Hematopoietic multipotent progenitor cell treated with erythropoietin and hydrocortisone succinate and interleukin-3 and kit ligand, for 4 days (in vitro differentiated cells): ENCODE measurements around the gene MFNG.
"Not testable (repeated sequence)": the region's sequence is repeated elsewhere in the genome, so short reads cannot be mapped to it uniquely, and the experiment has no call there.

Experiments
- DNase-seq: peaks from one replicate; pipeline ENCODE4 v3.0.0-alpha.2; 2015

MFNG gene, protein sequence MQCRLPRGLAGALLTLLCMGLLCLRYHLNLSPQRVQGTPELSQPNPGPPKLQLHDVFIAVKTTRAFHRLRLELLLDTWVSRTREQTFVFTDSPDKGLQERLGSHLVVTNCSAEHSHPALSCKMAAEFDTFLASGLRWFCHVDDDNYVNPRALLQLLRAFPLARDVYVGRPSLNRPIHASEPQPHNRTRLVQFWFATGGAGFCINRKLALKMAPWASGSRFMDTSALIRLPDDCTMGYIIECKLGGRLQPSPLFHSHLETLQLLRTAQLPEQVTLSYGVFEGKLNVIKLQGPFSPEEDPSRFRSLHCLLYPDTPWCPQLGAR

DNA sequence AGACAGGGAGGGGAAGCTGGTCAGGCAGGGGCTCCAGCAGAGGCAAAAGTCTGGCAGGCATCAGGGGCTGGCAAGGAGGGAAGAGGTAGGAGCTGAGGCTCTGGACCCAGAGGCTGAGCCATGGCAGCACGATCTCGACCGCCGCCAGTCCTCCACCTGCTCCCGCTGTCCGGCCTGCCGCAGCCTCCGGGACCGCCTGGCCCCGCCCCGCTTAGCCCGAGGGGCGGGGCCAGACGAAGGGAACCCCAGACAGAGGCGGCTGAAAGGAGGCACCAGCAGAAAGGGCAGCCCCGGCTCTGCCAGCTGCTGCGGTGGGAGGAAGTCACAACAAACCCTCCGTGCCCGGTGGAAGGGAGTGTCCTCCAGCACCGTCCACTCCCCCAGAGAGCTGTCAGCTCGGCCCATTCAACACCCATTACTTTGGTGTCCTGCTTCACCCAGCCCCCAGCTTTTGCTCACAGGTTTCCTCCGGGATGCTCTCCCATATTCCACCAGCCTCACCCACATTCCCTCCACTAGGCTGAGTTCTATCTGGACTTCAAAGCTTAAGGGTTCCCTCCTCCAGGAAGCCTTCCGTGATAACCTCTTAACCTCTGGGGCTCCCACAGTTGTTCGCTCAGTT is at the start of gene MFNG:
Gene MFNG, minus strand, starts transcription at position 161 of the 622 bp plus-strand sequence. CDS start 207 bp downstream, outside the sequence.
- peak; percentile 96 for DNase-seq

DNA sequence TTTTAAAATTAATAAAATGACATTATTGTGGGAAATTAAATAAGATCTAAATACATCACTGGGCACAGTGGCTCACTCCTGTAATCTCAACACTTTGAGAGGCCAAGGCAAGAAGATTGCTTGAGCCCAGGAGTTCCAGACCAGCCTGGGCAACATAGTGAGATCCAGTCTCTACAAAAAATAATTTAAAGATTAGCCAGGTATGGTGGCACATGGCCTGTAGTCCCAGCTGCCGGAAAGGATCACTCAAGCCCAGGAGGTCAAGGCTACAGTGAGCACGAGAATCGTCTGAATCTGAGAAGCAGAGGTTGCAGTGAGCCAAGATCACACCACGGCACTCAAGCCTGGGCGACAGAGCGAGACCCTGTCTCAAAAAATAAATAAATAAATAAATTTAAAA is 49.0 kb upstream of the MFNG start:
- DNase-seq = no peak

DNA sequence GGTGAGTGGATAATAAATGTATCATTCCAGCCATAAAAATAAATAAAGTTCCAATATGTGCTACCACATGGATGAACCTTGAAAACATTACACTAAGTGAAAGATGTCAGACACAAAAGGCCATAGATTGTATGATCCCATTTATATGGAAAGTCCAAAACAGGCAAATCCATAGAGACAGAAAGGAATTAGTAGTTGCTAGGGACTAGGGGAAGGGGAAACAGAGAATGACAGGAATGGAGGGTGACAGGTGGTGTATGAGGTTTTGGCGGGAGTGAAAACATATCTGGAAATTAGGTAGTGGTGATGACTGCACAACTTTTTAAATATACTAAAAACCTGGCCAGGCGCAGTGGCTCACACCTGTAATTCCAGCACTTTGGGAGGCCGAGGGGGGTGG is 48.3 kb upstream of the MFNG start:
- no peak for DNase-seq

DNA sequence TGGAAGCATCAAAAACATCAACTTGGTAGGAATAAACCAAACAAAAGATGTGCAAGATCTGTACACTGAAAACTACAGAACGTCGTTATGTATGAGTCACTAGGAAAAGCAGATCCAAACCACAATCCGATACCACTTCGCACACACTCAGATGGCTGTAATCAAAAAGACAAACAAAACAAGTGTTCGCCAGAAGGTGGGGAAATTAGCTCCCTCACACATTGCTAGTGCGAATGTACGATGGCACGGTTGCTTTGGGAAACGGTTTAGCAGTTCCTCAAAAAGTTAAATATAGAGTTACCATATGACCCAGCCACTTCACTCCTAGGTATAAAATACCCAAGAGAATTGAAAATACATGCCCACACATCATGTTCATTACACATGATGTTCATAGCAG is 47.8 kb upstream of the MFNG start:
- DNase-seq = peak; percentile 90

DNA sequence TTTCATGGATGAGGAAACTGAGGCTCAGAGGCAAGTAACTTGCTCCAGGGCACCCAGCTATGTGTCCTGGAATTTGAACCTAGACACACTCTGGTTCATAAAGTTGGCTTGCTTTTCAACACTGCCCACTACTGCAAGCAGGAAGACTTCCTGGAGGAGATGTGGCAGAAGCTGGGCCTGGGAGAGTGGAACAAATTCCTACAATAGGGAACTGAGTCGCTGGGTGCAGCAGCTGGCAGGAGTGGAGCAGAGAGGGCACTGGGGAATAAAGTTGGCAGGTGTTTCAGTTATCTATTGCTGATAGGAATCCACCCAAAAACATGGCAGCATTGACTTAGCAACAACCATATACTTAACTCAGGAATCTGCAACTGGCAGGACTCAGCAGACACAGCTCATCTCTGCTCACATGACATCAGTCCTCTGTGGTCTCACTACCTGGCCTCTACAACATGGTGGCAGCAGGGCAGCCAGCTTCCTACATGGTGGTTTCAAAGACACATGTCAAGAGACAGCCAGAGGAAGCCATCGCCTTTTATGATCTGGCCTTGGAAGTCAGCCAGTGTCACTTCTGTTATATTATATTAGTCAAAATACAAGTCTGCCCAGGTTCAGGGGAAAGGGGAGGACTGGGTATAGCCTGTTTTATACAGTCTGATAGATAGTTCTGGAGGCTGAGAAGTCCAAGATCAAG is 43.6 kb upstream of the MFNG start:
- peak; percentile 74 for DNase-seq

DNA sequence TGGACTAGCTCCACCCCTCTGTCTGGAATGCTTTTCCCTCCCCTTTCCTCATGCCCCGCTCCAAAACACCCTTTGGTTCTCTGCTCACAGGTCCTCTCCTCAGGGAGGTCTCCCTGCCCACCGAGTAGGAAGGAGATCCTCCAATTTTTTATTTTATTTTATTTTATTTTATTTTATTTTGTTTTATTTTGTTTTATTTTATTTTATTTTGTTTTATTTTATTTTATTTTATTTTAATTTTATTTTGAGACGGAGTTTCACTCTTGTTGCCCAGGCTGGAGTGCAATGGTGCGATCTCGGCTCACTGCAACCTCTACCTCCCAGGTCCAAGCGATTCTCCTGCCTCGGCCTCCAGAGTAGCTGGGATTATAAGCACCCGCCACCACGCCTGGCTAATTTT is 41.8 kb upstream of the MFNG start:
- DNase-seq = not testable (repeated sequence)

DNA sequence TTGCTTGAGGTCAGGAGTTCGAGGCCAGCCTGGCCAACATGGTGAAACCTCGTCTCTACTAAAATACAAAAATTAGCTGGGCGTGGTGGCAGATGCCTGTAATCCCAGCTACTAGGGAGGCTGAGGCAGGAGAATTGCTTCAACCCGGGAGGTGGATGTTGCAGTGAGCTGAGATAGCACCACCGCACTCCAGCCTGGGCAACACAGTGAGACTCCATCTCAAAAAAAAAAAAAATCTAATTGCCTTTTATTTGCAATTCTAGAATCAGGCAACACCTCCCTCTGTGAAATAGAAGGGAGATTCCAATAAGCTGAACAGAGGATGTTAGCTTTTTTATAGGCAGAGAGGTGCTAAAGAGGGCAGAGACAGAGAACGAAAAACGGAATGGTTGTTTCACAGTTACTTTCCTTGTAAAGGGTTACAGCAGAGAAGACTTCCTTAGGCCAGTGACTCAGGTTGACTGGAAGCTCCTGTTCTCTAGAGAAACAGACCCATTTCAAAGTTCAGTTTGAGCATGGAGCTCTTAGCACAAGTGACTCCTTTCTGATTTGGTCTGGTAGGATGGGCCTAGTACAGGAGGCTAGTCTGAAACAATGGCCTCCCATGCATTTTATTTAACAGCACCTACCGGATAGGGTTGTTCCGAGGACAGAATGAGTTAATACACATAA is 41.0 kb upstream of the MFNG start:
- not testable (repeated sequence) for DNase-seq

DNA sequence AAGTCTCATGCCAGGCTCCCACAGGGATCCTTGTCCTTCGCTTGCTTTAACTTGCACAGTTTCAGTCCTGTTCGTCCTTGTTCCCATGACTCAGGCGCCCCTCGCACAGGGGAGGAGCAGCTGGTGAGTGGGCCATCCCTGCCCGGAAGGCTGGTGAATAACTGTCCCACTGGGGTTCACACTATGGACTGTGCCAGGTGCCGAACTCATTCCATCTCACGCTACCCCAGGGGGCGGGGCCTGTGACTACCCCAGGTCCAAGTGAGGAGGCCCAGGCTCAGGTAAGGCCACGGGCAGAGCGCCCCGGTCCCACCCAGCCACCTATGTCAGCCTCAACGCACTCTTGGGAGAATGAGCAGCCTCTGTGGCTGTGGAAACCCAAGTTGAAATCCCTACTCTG is 40.2 kb upstream of the MFNG start:
- no peak for DNase-seq

DNA sequence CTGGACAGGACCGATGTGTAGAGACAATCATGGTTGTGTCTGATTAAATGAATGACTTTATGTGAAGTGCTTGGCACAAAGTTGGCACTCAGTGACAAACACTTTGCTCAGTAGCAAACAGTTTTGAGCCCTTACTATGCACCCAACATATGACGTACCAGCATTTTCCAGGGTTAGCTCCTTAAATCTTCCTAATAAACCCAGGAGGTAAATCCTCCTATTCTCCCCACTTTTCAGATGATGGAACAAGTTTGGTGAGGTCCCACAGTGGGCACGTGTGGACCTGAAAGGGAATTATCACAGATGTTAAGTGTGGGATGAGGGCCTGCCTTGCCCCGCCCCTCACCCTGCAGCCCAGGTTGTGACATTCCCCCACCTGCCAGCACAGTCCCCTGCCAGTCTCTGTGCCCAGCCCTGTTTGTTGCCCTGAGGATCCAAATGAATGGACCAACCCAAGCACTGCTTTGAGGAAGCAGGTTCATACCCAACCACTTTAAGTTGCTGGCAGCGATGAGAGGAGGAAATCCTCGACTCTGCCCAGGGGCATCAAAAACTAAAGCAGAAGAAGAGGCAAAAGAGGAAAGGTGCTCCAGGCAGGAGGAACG is 39.7 kb upstream of the MFNG start:
- DNase-seq = no peak

DNA sequence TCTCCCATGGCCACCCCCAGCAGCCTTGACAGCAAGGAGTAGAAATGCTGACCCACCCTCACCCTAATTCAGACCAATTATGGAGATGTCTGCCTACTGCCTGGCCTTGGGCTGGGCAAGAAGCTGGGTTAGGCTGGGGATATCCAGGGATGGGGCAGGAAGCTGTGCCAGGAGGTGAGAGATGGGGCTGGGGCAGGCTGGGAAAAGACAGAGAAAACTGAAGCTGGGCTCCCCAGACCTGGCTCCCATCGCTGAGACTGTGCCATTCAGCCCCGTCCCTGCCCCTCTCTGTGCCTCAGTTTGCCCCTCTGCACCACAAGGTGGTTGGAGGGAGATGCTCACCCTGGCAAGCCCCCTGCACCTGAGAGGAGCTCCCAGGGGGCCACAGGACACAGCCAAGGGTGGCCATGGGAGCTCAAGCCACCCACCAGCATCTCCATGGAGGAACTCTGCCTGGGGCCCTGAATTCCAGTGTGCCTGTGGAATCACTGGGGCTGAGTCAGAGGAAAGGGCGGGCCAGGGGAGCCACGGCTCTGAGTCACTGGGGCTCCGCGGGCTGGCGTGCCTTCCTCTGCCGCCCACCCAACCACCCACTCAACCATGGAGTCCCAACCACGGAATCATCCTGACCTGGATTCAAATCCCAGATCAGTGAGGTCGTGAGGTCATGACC is 39.0 kb upstream of the MFNG start:
- no peak for DNase-seq

DNA sequence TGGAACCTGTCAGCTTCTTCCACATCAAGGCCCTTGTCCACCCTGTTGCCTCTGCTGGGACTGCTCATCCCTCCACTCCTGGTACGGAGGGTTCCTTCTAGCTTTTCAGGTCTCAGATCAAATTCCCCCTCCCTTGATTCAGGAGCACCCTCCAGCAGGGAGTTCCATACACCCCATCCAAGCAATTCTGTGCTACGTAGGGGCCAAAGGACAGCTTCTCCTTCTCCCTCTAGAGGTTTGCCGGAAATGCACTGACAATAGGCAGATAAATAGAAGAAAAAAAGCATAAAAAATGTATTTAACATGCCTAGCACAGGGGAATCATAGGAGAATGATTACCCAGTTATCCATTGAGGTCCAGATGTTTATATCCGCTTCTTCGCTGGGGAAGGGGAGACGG is 36.3 kb upstream of the MFNG start:
- no peak for DNase-seq

DNA sequence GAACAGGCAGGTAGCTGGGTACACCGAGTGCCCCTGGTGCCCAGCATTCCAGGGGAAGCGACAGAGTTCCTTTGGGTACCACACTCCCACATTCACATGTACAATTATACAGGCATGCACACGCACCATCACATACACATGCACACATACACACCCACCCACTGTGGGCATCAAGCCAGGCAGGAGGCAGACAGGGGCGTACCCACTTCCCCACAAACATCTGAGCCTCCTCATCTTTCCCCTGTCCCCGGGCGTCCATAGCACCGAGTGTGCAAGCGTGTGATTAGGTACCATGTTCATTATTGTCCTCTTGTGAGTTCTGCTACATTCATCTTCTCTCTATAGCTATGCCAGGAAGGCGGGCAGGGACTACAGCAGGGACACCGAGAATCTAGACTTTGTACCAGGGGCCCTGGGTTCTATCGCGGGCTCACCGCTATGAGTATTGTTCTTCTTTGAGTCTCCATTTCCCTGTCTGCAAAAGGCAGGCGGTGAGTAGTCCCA is 35.1 kb upstream of the MFNG start:
- DNase-seq = peak; percentile 73

DNA sequence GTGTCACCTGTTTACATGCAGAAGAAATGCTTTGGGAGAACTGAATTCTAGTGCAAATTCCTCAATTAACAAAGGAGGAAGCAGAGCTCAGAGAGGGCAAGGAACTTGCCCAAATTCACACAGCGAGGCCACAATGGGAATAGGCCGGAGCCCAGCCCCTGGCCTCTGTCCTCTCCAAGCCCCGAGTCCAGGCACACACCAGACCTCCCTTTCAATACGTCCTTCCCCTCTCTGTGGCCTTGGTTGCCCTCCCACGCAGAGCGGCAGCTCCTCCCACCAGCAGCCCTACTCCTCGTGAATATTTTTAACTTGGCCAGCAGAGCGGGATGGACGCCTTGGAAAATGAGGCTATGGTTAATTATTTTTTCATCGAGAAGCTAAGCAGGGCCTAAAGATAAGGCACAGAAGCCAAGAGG is 34.6 kb upstream of the MFNG start:
- DNase-seq = peak; percentile 70

DNA sequence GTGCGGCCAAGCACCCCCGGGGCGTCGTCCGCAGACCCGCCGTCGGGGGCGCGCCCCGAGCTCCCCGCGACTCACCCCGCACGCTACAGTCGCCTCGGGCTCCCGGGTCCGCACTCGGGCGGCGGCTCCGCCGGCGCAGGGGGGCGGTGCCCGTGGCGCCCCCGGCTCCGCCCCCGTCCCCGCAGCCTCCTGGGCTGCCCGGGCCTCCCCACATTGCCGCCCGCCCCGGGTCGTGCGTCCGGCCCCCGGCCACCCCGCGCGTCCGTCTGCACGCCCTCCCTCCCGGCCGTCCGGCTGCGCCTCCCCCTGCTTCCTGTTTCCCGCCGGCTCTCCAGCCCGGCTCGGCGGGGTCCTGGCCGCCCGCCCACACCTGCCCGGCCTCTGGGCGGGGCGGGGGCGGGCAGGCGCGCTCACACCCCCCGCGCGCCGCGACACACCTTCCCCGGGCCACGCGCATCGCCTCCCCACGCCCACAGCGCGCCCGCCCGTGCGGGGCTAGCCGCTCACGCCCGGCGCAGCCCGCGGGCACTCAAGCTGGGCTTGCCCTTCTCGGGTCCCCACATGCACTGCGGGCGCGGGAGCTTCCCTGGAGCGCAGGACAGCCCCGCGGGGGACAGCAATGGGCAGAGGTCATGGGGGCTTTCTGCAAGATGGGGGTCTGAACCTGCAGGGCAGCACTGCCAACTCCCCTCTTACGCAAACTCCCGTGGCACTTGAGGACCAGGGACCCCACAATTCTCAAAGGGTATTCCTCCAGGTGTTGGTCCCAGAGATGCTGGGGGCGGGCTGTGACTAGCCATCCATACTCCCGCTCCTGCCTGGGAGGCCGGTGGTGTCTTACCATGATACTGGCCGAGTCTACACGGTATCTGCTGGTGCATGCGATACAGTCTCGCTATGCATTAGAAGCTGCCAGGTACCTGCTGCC is 33.3 kb upstream of the MFNG start, which contains the start of gene CARD10:
Gene CARD10, minus strand, starts transcription at position 148 of the 928 bp plus-strand sequence. CDS start 215 bp downstream, outside the sequence.
- peak; percentile 35 for DNase-seq

DNA sequence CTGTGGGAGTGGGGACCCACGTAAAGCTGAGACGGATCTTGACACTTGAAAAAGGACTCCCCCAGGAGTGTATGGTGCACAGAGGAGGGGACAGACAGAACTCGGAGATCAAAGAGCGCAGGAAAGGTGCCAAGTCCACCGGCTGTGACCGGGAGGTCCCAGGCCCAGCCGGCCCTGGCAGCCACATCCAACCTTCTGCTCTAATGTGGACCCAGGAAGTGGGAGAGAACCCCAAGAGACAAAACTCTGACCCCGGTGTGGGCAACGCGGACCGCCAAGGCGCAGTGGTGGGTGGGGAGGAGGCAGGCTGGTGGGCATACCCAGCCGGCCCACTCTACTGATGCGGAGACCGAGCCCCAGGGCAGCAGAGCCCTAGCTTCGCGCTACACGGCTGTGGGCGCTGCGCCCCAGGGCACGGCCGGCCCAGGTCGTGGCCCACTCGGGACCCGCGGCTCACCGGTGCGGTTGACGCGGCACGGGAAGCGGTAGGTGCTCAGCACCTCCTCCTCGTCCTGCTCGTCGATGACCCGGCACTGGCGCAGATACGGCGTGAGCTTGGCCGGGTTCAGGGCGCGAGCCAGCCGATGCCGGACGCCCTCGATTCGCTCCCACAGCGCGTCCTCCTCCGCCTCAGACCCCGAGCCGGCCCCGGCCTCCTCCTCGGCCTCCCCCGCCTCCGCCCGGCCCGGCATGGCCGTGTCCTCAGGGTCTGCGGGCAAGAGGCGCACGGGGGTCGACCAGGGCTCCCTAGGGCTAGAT is 32.5 kb upstream of the MFNG start:
- no peak for DNase-seq

DNA sequence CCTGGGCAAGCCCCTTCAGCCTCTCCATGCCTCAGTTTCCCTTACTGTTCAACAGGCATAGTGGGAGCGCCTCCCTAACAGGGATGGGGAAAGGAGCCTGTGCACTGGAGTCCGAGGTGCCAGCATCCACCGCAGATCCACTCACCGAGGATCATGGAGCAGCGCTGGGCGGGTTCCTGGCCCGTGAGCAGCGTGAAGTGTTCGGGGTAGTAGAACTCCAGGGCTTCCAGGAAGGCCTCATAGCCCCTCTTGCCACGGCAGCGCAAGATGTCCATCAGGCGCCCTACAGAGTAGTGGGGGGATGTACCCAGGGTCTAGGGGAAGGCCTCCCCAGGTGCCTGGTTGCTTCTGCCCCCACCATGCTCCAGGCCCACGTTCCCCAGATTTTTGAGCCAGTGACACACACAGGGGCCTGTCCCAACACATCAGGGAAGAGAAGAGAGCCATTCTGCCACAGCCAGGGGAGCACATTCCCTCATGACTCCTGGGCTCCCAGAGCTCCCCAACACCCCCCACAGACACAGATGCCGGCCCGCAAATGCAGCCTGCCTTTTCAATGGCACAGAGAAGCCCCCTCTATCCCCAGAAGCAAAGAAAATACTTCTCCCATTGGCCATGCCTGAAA is 31.8 kb upstream of the MFNG start:
- no peak for DNase-seq

DNA sequence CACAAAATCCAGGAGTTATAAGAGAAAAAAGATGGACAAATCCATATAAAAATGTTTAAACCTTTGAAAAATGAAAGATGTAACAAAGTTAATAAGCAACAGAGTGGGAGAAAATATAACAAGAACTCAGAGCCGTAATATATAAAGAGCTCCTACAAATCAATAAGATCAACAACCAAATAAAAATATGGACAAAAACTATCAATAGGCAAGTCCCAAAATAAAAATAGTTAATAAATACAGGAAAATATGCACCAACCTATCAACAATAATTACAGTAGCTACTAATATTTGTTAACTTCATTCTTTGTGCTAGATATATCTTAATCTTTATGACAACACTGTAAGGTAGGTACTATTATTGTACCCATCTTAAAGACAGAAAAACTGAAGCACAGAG is 30.3 kb upstream of the MFNG start:
- no peak for DNase-seq

DNA sequence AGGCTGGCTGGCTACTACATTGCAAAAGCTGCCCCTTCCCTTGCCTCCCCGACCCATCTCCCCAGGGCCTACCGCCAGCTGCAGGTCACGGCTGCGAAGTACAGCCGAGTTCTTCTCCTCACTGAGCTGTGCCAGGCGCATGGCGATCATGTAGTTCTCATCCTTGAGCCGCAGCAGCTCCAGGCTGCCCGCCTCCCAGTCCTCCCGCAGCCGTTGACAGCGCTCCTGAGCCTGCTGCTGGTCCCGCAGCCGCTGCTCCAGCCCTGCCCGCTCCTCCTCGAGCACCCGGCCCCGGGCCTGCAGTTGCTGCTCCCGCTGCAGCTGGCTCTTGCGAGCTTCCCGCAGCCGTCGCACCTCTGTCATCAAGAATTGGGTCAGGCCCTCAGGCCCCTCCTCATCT is 29.7 kb upstream of the MFNG start:
- no peak for DNase-seq

DNA sequence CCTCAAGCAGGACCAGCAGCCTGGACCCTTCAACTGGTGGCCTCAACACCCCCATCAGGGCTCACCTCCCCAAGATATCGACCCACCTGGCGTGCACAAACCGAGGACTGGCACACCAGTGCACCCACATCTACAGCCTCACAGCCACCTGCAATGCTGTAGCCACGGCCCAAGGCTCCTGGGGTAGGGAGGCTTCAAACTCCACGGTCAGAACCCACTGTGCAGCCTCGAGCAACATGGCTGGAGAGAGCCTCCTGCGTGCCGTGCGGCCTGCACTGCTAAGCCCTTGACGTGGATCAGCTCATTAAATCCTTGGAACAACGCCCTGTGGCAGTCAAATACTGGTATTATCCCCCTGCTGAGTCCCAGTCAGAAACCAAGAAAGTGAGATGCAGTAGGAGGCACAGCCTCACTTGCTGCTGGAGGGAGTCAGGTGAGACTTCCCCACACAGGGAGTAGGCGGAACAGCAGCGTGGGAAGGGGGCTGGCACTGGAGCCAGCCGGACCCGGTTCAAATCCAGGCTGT is 28.4 kb upstream of the MFNG start:
- no peak for DNase-seq
